ENCODE measurements around the gene ACAA2.

GRCh38 chr18:49851624-49852023 lies 38.3 kb upstream of the ACAA2 start:
- no peak for TF ChIP-seq POLR2A (IDR thresholded peaks at IDR 0.05; ENCODE audit: low read depth, low read length)
- TF ChIP-seq POLR2AphosphoS5 (IDR thresholded peaks at IDR 0.05; ENCODE audit: low read depth, low read length): no peak

Data from GM12892 (cell line).